Prostate gland (tissue), 2 donors: ENCODE measurements around the gene DCC.

ENCODE experiments used
- POLR2A ChIP-seq: fragments of 450-650 bp; IDR thresholded peaks from one replicate; pipeline ENCODE4 v1.6.1; 2016; ENCODE audit warnings: antibody characterized with exemption, mild to moderate bottlenecking
- POLR2AphosphoS5 ChIP-seq: sonication (generic); formaldehyde crosslinking; IDR thresholded peaks from one replicate; pipeline ENCODE4 v1.6.1; 2017; ENCODE audit warnings: antibody characterized with exemption
- TF ChIP-seq, protein P1 (sequence below), 4 experiments: fragments of 200-600 bp in 2 of 4; fragments of 450-650 bp in 2 of 4; sonication (generic) in 2 of 4; IDR thresholded peaks; 1 replicate in 3 of 4; 2 replicates in 1 of 4; pipeline ENCODE4 v1.5.1; 2016 to 2019; ENCODE audit warnings: antibody characterized with exemption in 4 of 4, mild to moderate bottlenecking in 2 of 4, moderate library complexity in 2 of 4

- no peak for TF ChIP-seq POLR2A
- TF ChIP-seq, protein P1, sequence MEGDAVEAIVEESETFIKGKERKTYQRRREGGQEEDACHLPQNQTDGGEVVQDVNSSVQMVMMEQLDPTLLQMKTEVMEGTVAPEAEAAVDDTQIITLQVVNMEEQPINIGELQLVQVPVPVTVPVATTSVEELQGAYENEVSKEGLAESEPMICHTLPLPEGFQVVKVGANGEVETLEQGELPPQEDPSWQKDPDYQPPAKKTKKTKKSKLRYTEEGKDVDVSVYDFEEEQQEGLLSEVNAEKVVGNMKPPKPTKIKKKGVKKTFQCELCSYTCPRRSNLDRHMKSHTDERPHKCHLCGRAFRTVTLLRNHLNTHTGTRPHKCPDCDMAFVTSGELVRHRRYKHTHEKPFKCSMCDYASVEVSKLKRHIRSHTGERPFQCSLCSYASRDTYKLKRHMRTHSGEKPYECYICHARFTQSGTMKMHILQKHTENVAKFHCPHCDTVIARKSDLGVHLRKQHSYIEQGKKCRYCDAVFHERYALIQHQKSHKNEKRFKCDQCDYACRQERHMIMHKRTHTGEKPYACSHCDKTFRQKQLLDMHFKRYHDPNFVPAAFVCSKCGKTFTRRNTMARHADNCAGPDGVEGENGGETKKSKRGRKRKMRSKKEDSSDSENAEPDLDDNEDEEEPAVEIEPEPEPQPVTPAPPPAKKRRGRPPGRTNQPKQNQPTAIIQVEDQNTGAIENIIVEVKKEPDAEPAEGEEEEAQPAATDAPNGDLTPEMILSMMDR (IDR thresholded peaks at IDR 0.05): no peak
- no peak for TF ChIP-seq POLR2AphosphoS5
These were observed 29.3 kb upstream of the DCC start for GRCh38 chr18:52310651-52311050.
